ENCODE data around the gene ATP5ME.

Gene ATP5ME

GRCh38 chr4:680928-681645 lies 7.0 kb upstream of the ATP5ME start:
- Histone ChIP-seq H3K36me3 (ENCODE audit: control insufficient read depth, low read length) (no peaks in the 10 kb centered on the region), H3F3A (ENCODE audit: control insufficient read depth, insufficient read depth) (peaks cover 4% of the 10 kb centered on the region), H4K20me1 (ENCODE audit: control insufficient read depth, insufficient read depth, low read depth, low read length) (no peaks in the 10 kb centered on the region), H3K27me3 (ENCODE audit: control insufficient read depth, low read length) (no peaks in the 10 kb centered on the region), H3K4me1 (ENCODE audit: control insufficient read depth, low read length) (peaks cover 58% of the 10 kb centered on the region), H3K79me2 (ENCODE audit: control insufficient read depth, low read length) (no peaks in the 10 kb centered on the region), H3K4me3 (ENCODE audit: low read length) (peak overlapping the region; percentile 61), H3K9me3 (ENCODE audit: control insufficient read depth, insufficient read depth, low read length) (no peaks in the 10 kb centered on the region), H3K4me2 (ENCODE audit: low read length) (peak overlapping the region; percentile 65), H3K9me2 (replicated peaks; ENCODE audit: control insufficient read depth, low read length) (no peaks in the 10 kb centered on the region), H3K27ac (ENCODE audit: low read depth, low read length) (peak overlapping the region; percentile 17; the same call in 1 of the 2 replicates)
- no peak for TF ChIP-seq CTCF (IDR thresholded peaks at IDR 0.05; ENCODE audit: low read depth, low read length, poor library complexity, severe bottlenecking)
- TF ChIP-seq EZH2phosphoT487 (IDR thresholded peaks at IDR 0.05; ENCODE audit: borderline replicate concordance, low read length), result no peak

- peaks cover 4% of the 10 kb centered on the region; the same call in 1 of the 2 replicates for H3K36me3 ChIP-seq (ENCODE audit: control insufficient read depth, low read length)
- peak overlapping the region; percentile 65 for H3K4me2 ChIP-seq (ENCODE audit: low read length)
- peak overlapping the region; percentile 17; the same call in 1 of the 2 replicates for H3K27ac ChIP-seq (ENCODE audit: low read depth, low read length)
- H3F3A ChIP-seq (ENCODE audit: control insufficient read depth, insufficient read depth), result peaks cover 9% of the 10 kb centered on the region
- no peak for TF ChIP-seq CTCF (IDR thresholded peaks at IDR 0.05; ENCODE audit: low read depth, low read length, poor library complexity, severe bottlenecking)
- no peak for TF ChIP-seq EZH2phosphoT487 (IDR thresholded peaks at IDR 0.05; ENCODE audit: borderline replicate concordance, low read length)
- H3K4me3 ChIP-seq (ENCODE audit: low read length), result peak overlapping the region; percentile 61
- no peaks in the 10 kb centered on the region for H3K9me2 ChIP-seq (replicated peaks; ENCODE audit: control insufficient read depth, low read length)
- H3K4me1 ChIP-seq (ENCODE audit: control insufficient read depth, low read length), result peaks cover 63% of the 10 kb centered on the region
- H3K79me2 ChIP-seq (ENCODE audit: control insufficient read depth, low read length), result no peaks in the 10 kb centered on the region; the same call in 1 of the 2 replicates
- H4K20me1 ChIP-seq (ENCODE audit: control insufficient read depth, insufficient read depth, low read depth, low read length), result no peaks in the 10 kb centered on the region
- H3K9me3 ChIP-seq (ENCODE audit: control insufficient read depth, insufficient read depth, low read length), result no peaks in the 10 kb centered on the region
- H3K27me3 ChIP-seq (ENCODE audit: control insufficient read depth, low read length), result no peaks in the 10 kb centered on the region
Observed at GRCh38 chr4:680551-680927, 6.5 kb upstream of the ATP5ME start.

GRCh38 chr4:680091-680490 lies 6.0 kb upstream of the ATP5ME start:
- H3F3A ChIP-seq (ENCODE audit: control insufficient read depth, insufficient read depth), result peaks cover 10% of the 10 kb centered on the region

More at GRCh38 chr4:680091-680490, 6.0 kb upstream of the ATP5ME start:
- TF ChIP-seq EZH2phosphoT487 (IDR thresholded peaks at IDR 0.05; ENCODE audit: borderline replicate concordance, low read length), result no peak
- TF ChIP-seq CTCF (IDR thresholded peaks at IDR 0.05; ENCODE audit: low read depth, low read length, poor library complexity, severe bottlenecking), result no peak
- peak overlapping the region; percentile 61 for H3K4me3 ChIP-seq (ENCODE audit: low read length)
- H4K20me1 ChIP-seq (ENCODE audit: control insufficient read depth, insufficient read depth, low read depth, low read length), result no peaks in the 10 kb centered on the region
- peaks cover 4% of the 10 kb centered on the region for H3K79me2 ChIP-seq (ENCODE audit: control insufficient read depth, low read length)
- H3K9me2 ChIP-seq (replicated peaks; ENCODE audit: control insufficient read depth, low read length), result no peaks in the 10 kb centered on the region
- no peak overlapping the region for H3K27ac ChIP-seq (ENCODE audit: low read depth, low read length)
- peaks cover 4% of the 10 kb centered on the region for H3K36me3 ChIP-seq (ENCODE audit: control insufficient read depth, low read length)
- H3K4me2 ChIP-seq (ENCODE audit: low read length), result peak overlapping the region; percentile 65
- peaks cover 68% of the 10 kb centered on the region for H3K4me1 ChIP-seq (ENCODE audit: control insufficient read depth, low read length)
- no peaks in the 10 kb centered on the region for H3K9me3 ChIP-seq (ENCODE audit: control insufficient read depth, insufficient read depth, low read length)
- no peaks in the 10 kb centered on the region for H3K27me3 ChIP-seq (ENCODE audit: control insufficient read depth, low read length)

All from DOHH2 (cell line).